Esophagus muscularis mucosa (tissue), 4 donors: Measurements from ENCODE around the gene HBA2.

Experiments
- CTCF ChIP-seq, 3 experiments: fragments of 200-600 bp in 2 of 3; fragments of 450-650 bp in 1 of 3; sonication (generic) in 2 of 3; IDR thresholded peaks; one replicate each; pipeline ENCODE4 v1.5.1; 2017 to 2019; ENCODE audit warnings: antibody characterized with exemption in 3 of 3, mild to moderate bottlenecking in 2 of 3, moderate library complexity in 1 of 3
- EP300 ChIP-seq: sonication (generic); formaldehyde crosslinking; IDR thresholded peaks from one replicate; pipeline ENCODE4 v1.6.1; 2017; ENCODE audit warnings: antibody characterized with exemption
- POLR2A ChIP-seq: fragments of 450-650 bp; IDR thresholded peaks from one replicate; pipeline ENCODE4 v1.6.1; 2017; ENCODE audit warnings: antibody characterized with exemption, moderate library complexity, mild to moderate bottlenecking, low read depth
- POLR2AphosphoS5 ChIP-seq, 2 donors: sonication (generic); formaldehyde crosslinking; IDR thresholded peaks; one replicate each; pipeline ENCODE4 v1.6.1; 2017; ENCODE audit warnings: antibody characterized with exemption in 2 of 2

GRCh38 chr16:170788-171187 lies 1.9 kb upstream of the HBA2 start:
- TF ChIP-seq CTCF (IDR thresholded peaks at IDR 0.05) (no peak), POLR2A (no peak), POLR2AphosphoS5 (IDR thresholded peaks at IDR 0.05) (no peak), EP300 (no peak)
